ENCODE data around the gene STX1B.

STX1B gene

GRCh38 chr16:30972872-30973271 is 37.6 kb downstream of the STX1B start:
- DNase-seq: no peak

GRCh38 chr16:30971298-30971697 is 39.1 kb downstream of the STX1B start:
- DNase-seq: no peak

DNA sequence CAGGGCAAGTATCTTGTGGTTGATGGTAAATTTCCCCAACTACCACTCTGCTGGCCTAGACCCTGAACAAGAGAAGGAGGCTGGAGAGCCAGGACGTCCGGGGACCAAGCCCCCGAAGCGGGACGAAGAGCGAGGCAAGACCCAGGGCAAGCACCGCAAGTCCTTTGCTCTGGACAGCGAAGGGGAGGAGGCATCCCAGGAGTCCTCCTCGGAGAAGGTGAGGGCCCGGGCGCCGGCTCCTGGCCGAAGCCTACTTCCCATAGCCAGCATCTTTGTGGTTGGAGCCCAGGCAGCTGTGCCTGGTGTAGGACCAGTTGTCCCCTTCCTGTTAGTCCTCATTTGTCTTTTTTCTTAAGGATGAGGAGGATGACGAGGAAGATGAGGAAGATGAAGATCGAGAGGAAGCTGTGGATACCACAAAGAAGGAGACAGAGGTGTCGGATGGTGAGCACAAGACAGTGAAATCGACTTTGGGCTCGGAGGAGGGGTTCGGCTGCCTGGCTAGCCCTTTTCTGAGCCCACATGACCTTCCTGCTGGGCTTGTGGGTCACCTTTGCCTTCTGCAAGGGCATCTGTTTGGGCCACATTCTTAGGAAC is 41.1 kb downstream of the STX1B start:
- DNase-seq: no peak

- DNase-seq: no peak
These were observed 42.6 kb downstream of the STX1B start for GRCh38 chr16:30967795-30968194.

- DNase-seq: no peak
These were observed 44.3 kb downstream of the STX1B start for GRCh38 chr16:30966033-30966619.

- DNase-seq: no peak
These were observed 45.0 kb downstream of the STX1B start for GRCh38 chr16:30965436-30965835.

GRCh38 chr16:30964574-30965226 is 45.7 kb downstream of the STX1B start:
- no peak for DNase-seq

- no peak for DNase-seq
These were observed 46.4 kb downstream of the STX1B start for GRCh38 chr16:30963925-30964511.

GRCh38 chr16:30961384-30961783 is 49.1 kb downstream of the STX1B start:
- no peak for DNase-seq

DNA sequence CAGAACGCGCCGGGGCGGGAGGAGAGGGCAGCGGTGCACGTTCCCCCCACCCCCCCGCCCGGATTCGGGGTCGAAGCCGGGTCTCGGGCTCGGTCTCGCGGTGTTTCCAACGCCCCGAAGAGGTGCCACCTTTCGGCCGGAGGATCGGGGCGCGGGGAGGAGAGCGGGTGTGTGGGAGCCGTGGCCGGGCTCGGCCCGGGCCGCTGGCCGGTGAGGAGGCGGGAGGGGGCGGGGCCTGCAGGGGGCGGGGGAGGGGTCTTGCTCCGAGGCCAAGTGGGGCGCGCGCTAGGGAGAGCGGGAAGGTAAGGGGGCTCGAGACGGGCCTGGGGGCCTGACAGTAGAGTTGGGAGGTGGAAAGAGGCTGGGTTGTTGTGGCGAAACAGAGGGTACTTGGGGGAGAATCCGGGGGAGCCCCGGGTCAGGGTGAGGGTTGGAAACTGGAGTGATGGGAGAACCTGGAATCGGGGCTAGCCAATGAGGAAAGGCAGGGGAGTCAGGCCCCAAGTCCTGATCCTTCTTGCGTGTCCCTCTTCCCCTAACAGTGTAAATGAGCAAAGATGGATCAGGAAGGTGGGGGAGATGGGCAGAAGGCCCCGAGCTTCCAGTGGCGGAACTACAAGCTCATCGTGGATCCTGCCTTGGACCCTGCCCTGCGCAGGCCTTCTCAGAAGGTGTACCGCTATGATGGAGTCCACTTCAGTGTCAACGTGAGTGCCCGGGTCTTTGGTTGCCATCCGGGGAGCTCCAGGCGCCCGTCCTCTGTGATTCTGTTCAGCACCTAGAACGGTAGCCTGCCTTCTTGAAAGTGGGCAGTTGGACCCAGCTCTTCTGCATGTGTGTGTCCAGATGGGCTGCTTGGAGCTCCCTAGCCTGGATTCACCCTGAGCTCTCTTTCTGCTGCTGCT is 52.0 kb downstream of the STX1B start:
- DNase-seq: no peak

GRCh38 chr16:30957456-30958174 is 52.8 kb downstream of the STX1B start, which contains the start of gene SETD1A:
SETD1A (plus strand) TSS chr16:30957754; CDS start chr16:30958732, 978 bp downstream.
- DNase-seq: peak; percentile 84

DNA sequence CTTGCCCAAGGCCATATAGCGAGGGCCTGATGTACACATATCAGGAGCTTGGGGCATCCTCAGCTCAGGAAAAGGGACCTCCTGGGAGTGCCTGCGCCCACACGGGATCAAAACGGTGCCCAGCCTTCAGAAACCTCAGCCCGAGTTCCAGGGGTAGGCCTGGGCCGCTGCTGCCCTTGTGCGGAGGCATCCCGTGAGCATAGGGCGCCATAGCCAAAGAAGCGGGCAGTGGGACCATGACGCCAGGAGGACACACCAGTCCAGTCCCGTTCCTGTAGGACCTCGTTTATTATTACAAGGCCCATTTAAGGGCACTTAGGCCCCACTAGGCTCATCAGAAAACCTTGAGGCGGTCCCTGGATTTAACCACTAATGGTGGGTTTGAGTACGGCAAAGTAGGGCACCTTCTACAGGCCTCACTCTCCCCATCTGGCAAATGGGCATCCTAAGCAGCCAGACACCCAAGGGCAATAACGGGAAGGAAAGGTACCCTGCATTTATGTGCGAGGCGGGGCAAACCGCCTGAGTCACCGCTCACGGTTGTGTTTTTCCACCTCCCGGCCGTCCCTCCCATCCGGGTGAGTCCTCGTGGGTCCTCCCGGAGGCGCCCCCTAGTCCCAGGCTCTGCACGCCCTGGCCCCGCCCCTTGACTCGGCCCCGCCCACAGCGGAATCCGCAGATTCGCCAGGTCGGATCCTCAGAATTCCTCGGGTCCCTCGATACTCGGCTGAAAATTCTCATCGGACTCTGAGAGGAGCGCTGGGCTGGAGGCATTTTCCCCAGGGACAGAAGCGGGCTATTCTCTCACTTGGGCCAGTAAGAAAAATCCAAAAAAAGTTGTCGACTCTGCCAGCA is 53.6 kb downstream of the STX1B start:
- peak; percentile 70 for DNase-seq

GRCh38 chr16:30954993-30955392 is 55.4 kb downstream of the STX1B start:
- no peak for DNase-seq

GRCh38 chr16:30953511-30954124 is 56.8 kb downstream of the STX1B start:
- DNase-seq: peak; percentile 52

GRCh38 chr16:30953111-30953510 is 57.3 kb downstream of the STX1B start:
- DNase-seq: no peak

GRCh38 chr16:30951750-30952149 is 58.7 kb downstream of the STX1B start:
- no peak for DNase-seq

DNA sequence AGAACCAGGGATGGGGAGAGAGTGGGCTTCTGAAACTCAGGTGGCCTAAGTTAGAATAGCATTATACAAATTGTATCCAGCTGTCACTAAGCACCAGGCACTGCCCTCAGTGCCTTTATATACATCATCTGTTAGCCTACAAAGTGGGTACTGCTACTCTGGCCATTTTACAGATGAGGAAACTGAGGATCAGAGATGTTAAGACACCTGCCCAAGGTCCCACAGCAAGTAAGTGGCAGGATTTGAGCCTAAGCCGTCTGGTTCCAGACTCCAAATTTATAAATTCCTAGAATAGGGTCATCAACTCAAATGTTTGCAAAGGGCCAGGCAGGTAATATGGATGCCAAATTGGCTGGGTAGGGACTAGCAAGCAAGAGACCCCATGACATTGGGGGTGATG is 59.2 kb downstream of the STX1B start:
- no peak for DNase-seq

DNA sequence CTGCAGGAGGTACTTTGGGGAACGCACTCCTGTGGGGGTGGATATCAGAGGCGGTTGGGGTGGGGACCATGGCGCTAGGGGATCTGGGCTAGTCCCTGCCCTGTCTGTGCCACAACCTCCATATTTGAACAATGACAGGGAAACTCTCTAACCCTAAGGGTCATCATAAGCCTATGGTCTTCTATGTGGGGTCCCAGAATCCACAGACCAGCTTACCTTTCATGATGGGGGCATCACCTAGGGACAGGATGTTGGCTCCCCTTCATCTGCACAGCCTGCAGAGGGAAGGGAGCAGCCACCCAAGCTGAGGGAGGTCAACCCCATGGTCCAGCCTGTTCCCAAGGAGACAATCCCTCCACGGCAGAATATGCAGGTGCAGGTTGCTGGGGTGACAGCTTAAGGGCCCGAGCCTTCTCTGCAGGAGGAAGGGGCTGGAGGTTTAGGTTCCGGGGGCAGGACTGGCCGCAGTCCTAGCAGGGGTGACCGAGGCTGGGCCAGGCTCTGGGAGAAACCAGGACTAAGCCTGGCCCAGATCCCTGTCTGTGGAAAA is 59.8 kb downstream of the STX1B start:
- no peak for DNase-seq

DNA sequence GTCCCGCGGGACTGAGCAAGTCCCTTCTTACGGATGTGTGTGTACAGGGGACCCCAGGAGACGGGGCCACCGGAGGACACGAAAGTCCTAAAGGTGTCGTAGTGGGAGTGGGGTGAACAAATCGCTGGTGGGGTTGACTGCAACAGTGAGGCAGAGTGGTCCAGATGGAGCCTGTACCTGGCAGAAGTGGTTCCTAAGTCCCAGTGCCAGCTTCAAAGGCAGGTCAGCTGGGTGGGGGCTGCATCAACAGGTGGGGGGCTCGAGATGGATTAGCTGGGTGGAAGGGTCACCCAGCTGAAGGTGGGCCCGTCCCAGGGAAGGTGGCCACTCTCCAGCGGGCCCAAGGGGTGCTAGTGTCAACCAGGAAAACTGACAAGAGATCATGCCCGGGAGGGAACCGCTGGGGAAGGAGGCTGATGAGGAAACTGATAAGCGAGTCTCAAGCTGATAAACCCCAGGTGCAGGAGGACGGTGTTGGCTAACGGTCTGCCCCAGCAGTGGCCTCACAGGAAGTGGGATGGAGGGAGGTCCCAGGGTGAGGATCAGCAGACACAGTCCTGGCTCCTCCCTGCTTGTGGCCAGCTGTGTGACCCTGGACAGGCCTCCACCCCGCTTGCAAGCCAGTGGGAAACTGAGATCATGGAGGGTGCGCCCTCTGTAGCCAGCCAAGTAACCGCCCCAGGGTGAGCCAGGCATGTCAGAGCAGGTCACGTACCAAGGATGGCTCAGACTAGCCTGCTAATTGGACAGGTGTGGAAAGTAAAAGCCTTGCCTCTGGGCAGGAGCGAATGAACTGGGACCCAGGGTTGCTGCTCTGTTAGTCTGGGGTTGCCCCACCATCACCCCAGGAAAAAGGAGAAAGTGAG is 60.6 kb downstream of the STX1B start:
- DNase-seq: peak; percentile 57

All from NCI-H526 treated with DMSO at 0.1 percent for 48 hours (cell line).